Activated T-helper 1 cell treated with Interleukin-2 at 50 U/mL for 16 hours (primary cell): ENCODE data around the gene C19orf53.
"Not testable (repeated sequence)": the region's sequence is repeated elsewhere in the genome, so short reads cannot be mapped to it uniquely, and the experiment has no call there.

Experiments
- DNase-seq: peaks from one replicate; pipeline ENCODE4 v3.0.0-alpha.2; 2020; ENCODE audit warnings: low read depth

C19orf53 gene

GRCh38 chr19:13764101-13764807 lies 10.0 kb upstream of the C19orf53 start, which contains the start of gene MRI1:
Gene MRI1, plus strand, starts transcription at chr19:13764522. Its CDS starts 67 bp downstream, at chr19:13764589.
- DNase-seq: peak; percentile 53

GRCh38 chr19:13764821-13765394 lies 9.3 kb upstream of the C19orf53 start:
- DNase-seq: peak; percentile 10

GRCh38 chr19:13765395-13766094 lies 8.7 kb upstream of the C19orf53 start:
- no peak for DNase-seq

GRCh38 chr19:13766095-13766481 lies 8.2 kb upstream of the C19orf53 start:
- DNase-seq: no peak

GRCh38 chr19:13768510-13768909 lies 5.7 kb upstream of the C19orf53 start:
- DNase-seq: no peak

- DNase-seq: no peak
These were observed 4.1 kb upstream of the C19orf53 start for GRCh38 chr19:13770013-13770635.

- DNase-seq: no peak
These were observed 4.1 kb downstream of the C19orf53 start for GRCh38 chr19:13778398-13778797.

- DNase-seq: no peak
These were observed 4.6 kb downstream of the C19orf53 start for GRCh38 chr19:13778847-13779246.

GRCh38 chr19:13779794-13780193 lies 5.5 kb downstream of the C19orf53 start:
- not testable (repeated sequence) for DNase-seq

- DNase-seq: no peak
These were observed 7.3 kb downstream of the C19orf53 start for GRCh38 chr19:13781547-13781946.

GRCh38 chr19:13782537-13782936 lies 8.3 kb downstream of the C19orf53 start:
- DNase-seq: no peak

- no peak for DNase-seq
These were observed 9.6 kb downstream of the C19orf53 start for GRCh38 chr19:13783565-13784500.

GRCh38 chr19:13784731-13785452 lies 10.6 kb downstream of the C19orf53 start:
- peak; percentile 62 for DNase-seq

GRCh38 chr19:13788991-13789390 lies 14.7 kb downstream of the C19orf53 start:
- no peak for DNase-seq

GRCh38 chr19:13790354-13790753 lies 16.1 kb downstream of the C19orf53 start:
- DNase-seq: no peak

GRCh38 chr19:13793317-13793716 lies 19.1 kb downstream of the C19orf53 start:
- not testable (repeated sequence) for DNase-seq

- DNase-seq: no peak
These were observed 20.1 kb downstream of the C19orf53 start for GRCh38 chr19:13794398-13794756.

GRCh38 chr19:13794757-13795589 lies 20.7 kb downstream of the C19orf53 start, which contains the start of gene ZSWIM4:
Gene ZSWIM4, plus strand, starts transcription at chr19:13795443. Its CDS starts 206 bp downstream, at chr19:13795649.
- peak; percentile 85 for DNase-seq

- DNase-seq: no peak
These were observed 21.5 kb downstream of the C19orf53 start for GRCh38 chr19:13795595-13796300.
